SJSA1 (cell line): ENCODE results near the gene MYH7B. TPM values are rescaled to one million over a fixed set of nuclear protein-coding genes. Genes with fewer than 3 reads are reported as not detected.

ENCODE experiments used
- DNase-seq, 2 experiments: peaks; one replicate each; pipeline ENCODE4 v3.0.0-alpha.2; 2015 to 2020; ENCODE audit warnings: low spot score in 2 of 2, low read depth in 1 of 2
- H3K27ac ChIP-seq: fragments of 250-450 bp; sonication (Bioruptor Pico); 2 replicates; pipeline ENCODE4 v1.5.1; 2020; ENCODE audit warnings: mild to moderate bottlenecking, moderate library complexity
- H3K27me3 ChIP-seq: fragments of 250-450 bp; sonication (Bioruptor Pico); replicated peaks from 2 replicates; pipeline ENCODE4 v1.5.1; 2020; ENCODE audit warnings: mild to moderate bottlenecking, moderate library complexity
- H3K36me3 ChIP-seq: fragments of 250-450 bp; sonication (Bioruptor Pico); 2 replicates; pipeline ENCODE4 v1.5.1; 2020; ENCODE audit warnings: mild to moderate bottlenecking
- H3K4me1 ChIP-seq: fragments of 250-450 bp; sonication (Bioruptor Pico); replicated peaks from 2 replicates; pipeline ENCODE4 v1.6.1; 2021; ENCODE audit warnings: mild to moderate bottlenecking
- H3K4me3 ChIP-seq: fragments of 250-450 bp; sonication (Bioruptor Pico); 2 replicates; pipeline ENCODE4 v1.5.1; 2020; ENCODE audit warnings: mild to moderate bottlenecking
- H3K9me3 ChIP-seq: fragments of 250-450 bp; sonication (Bioruptor Pico); replicated peaks from 2 replicates; pipeline ENCODE4 v1.5.1; 2020; ENCODE audit warnings: mild to moderate bottlenecking
- total RNA-seq: library from RNA; depleted of rRNA; stranded (reverse); fragments of >200 nt; shearing (Covaris generic); gene quantifications from 2 replicates; pipeline ENCODE4 v1.2.3, GENCODE V29; 2014

Gene MYH7B
- total RNA-seq, 1 experiment from 2014 or later: not detected

DNA sequence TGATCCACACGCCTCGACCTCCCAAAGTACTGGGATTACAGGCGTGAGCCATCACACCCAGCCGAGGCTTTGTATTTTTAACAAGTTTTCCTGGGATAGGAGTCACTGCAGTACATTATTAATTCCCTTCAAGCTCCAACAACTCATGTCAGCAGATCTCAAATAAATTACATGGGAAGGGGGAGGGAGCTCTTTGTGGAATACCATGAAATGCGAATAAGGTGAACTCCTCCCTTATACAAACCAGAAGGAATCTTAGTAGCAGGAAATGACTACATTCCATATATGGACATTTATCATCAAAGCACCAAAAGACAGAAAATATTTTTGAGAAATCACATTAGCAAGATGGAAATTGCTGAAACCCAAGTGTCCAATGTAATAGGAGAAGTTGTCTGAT, 3.0 kb upstream of the MYH7B start:
- Histone ChIP-seq H3K4me1 (peaks cover 10% of the 10 kb centered on the region), H3K27me3 (no peaks in the 10 kb centered on the region), H3K27ac (no peak overlapping the region), H3K9me3 (no peaks in the 10 kb centered on the region), H3K4me3 (no peak overlapping the region), H3K36me3 (peaks cover 26% of the 10 kb centered on the region)
- DNase-seq: no peak

DNA sequence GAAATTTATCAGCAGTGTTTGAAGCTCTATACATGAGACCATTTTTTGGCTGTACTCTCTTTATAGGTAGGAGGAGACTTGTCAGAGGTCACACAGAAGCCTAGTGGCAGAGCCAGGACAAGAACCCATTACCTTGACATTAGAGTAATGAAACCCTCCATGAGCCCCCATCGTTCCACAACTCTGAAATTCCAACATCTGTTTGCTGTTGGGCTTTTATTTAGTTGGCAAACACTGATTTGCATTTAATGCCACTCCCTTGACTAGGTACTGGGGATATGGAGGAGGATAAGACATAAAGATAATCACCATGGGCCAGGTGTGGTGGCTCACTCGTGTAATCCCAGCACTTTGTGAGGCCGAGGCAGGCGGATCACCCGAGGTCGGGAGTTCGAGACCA, 1.7 kb upstream of the MYH7B start:
- Histone ChIP-seq H3K4me1 (peaks cover 10% of the 10 kb centered on the region), H3K27ac (no peak overlapping the region), H3K36me3 (peaks cover 26% of the 10 kb centered on the region), H3K9me3 (no peaks in the 10 kb centered on the region), H3K27me3 (no peaks in the 10 kb centered on the region), H3K4me3 (no peak overlapping the region)
- no peak for DNase-seq

DNA sequence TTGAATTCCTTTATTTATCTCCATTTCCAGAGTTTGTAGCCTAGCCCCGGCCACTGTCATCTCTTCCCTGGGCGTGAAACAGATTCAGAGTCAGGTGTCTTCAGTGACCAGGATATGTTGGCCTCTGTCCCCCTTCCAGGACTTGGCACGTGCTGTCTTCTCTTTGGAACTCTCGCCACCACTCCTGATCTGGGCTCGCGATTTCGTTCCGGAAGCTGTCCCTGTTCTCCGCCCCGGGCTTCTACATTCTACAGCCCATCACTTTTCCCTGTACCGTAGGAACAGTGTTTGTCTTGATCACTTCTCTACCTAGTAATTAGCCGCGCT, 801 bp upstream of the MYH7B start:
- H3K27me3 ChIP-seq: no peaks in the 10 kb centered on the region
- H3K36me3 ChIP-seq: peaks cover 20% of the 10 kb centered on the region
- H3K4me3 ChIP-seq: peak overlapping the region; percentile 58
- peak overlapping the region; percentile 81 for H3K27ac ChIP-seq
- H3K9me3 ChIP-seq: no peaks in the 10 kb centered on the region
- H3K4me1 ChIP-seq: peaks cover 10% of the 10 kb centered on the region
- DNase-seq: no peak

DNA sequence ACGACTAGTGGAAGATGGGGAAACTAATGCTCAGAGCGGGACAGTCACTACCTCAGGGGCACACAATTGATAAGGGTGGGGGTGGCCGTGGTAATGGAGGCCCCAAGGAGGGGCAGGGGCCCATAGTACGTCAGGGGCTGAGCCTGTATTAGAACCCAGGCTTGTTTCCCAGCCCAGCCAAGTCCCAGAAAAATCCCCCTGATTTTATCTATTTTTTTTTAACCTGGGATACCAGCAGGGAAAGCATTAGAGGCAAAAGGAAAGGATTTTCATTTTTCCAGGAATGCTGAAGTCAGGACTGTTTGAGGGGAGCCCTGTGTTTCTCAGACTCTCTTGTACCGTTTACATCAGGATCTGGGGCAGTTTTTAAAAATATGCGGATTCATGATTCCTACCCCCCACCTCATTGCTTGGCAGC, 382 bp downstream of the MYH7B start:
- Histone ChIP-seq H3K36me3 (peaks cover 11% of the 10 kb centered on the region), H3K27ac (peak overlapping the region; percentile 81), H3K9me3 (no peaks in the 10 kb centered on the region), H3K4me3 (peak overlapping the region; percentile 58), H3K4me1 (peaks cover 10% of the 10 kb centered on the region), H3K27me3 (no peaks in the 10 kb centered on the region)
- DNase-seq: no peak

DNA sequence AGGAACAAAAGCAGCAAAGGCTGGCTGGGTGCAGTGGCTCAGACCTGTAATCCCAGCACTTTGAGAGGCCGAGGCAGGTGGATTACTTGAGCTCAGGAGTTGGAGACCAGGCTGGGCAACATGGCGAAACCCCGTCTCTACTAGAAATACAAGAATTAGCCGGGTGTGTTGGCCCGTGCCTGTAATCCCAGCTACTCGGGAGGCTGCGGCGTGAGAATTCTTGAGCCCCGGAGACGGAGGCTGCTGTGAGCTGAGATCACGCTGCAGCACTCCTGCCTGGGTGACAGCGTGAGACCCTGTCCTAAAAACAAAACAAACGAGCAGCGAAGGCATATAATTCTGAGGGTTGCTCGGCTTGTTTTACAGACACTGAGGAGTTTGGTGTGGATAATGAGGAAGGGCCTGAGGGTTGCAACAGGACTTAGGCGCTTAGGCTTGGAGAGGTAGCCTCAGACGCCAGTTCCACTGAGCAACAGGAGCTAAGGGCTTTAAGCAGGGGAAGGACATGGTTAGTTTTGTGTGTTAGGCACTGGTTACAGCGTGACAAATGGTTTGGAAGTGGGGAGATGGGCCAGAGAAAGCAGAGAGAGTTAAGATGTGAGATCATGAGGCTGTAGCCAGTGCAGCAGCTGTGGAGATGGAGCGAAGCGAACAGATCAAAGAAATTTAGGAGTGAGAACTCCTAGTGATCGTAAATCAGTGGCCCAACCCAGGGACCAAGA, 1.2 kb downstream of the MYH7B start:
- H3K27ac ChIP-seq: no peak overlapping the region
- no peaks in the 10 kb centered on the region for H3K9me3 ChIP-seq
- no peak overlapping the region for H3K4me3 ChIP-seq
- 0 out of 2 replicates have a peak, but pooled peaks cover 2% of the 10 kb centered on the region for H3K36me3 ChIP-seq
- peaks cover 10% of the 10 kb centered on the region for H3K4me1 ChIP-seq
- no peaks in the 10 kb centered on the region for H3K27me3 ChIP-seq
- DNase-seq: no peak

DNA sequence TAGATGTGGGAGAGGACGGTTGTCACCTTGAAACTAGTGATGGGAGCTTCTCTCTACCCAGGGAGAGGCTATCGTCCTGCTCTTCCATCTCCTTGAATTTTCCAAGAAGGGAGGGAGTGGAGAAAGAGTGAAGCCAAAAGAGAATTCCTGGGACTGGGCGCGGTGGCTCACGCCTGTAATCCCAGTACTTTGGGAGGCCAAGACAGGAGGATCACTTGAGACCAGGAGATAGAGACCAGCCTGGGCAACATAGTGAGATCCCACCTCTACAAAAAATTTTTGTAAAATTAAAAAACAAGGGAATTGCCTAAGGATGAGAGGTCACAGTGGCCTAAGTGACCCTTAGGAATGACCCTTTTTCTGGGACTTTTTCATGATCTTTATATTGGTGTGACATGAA, 8.8 kb downstream of the MYH7B start:
- DNase-seq: no peak
- Histone ChIP-seq H3K27me3 (no peaks in the 10 kb centered on the region), H3K4me3 (no peak overlapping the region), H3K4me1 (peaks cover 6% of the 10 kb centered on the region), H3K27ac (no peak overlapping the region), H3K9me3 (no peaks in the 10 kb centered on the region), H3K36me3 (no peaks in the 10 kb centered on the region)

DNA sequence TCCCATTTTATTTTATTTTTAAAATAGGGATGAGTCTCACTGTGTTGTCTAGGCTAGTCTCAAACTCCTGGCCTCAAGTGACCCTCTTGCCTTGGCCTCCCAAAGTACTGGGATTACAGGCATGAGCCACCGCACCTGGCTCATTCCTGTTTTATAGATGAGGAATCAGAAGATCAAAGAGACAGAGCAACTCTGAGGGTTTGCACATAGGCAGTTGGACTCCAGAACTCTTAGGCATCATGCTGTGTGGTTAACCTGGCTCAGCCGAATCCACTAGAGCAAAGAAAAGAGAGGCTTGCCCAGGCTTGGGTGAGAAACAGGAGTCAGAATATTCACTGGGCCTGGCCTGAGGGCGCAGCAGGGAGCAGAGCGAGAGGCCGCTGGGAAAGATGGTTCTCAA, 9.4 kb downstream of the MYH7B start:
- no peaks in the 10 kb centered on the region for H3K27me3 ChIP-seq
- no peaks in the 10 kb centered on the region for H3K9me3 ChIP-seq
- no peak for DNase-seq
- peaks cover 6% of the 10 kb centered on the region for H3K4me1 ChIP-seq
- H3K36me3 ChIP-seq: no peaks in the 10 kb centered on the region
- H3K4me3 ChIP-seq: no peak overlapping the region
- H3K27ac ChIP-seq: no peak overlapping the region

DNA sequence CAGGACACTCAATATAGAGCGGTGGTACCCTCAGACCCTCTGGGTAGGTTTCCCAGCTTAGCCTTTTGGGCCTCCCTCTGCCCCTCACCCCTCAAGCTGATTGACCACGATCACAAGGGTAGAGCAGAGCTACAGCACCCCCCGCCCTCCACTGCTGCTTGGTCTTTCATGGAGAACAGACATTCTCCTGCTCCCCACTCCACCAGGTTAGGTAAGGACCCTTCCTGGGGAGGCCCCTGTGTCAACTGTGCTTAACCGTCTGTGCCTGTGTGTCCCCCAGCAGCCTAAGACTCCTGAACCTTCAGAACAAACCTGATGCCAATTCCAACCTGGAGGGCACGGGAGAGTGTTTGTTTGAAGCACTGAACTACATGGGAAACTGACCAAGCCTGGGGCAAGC, 11.8 kb downstream of the MYH7B start:
- DNase-seq: no peak
- Histone ChIP-seq H3K4me3 (no peak overlapping the region), H3K27me3 (no peaks in the 10 kb centered on the region), H3K4me1 (peaks cover 6% of the 10 kb centered on the region), H3K9me3 (no peaks in the 10 kb centered on the region), H3K36me3 (no peaks in the 10 kb centered on the region), H3K27ac (no peak overlapping the region)

DNA sequence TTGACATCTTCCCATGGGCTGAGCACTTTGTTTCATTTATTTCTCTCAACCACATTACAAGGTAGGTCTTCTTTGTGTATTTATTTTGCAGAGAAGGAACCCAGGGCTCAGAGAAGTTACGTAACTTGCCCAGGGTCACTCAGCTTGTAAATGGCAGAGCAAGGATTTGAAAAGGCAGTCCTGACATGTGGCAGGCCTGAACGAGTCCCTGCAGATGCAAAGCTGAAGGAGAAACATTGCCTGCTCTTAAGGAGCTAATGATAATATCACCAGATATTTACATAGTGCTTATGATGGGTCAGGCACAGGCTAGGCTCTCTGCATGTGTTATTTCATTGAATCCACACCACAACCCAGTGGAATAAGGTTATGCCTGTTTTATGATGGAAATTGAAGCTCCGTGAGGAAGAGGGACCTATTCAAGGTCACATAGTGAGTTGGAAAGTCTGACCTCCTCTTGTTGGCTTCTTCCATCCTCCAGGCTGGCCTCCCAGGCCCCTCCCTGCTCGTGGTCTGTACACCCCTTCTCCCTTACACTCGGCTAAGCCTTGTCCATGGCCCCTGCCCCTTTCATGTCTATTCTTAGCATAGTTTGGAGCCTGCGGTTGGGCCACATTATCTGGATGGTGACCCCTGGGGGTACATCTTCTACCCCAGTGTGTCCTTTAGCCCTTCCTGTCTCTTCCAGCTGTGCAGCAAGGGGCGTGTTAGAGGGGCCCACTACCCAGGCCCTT, 12.5 kb downstream of the MYH7B start:
- Histone ChIP-seq H3K9me3 (no peaks in the 10 kb centered on the region), H3K36me3 (no peaks in the 10 kb centered on the region), H3K4me3 (no peak overlapping the region), H3K4me1 (peaks cover 6% of the 10 kb centered on the region), H3K27ac (no peak overlapping the region), H3K27me3 (no peaks in the 10 kb centered on the region)
- DNase-seq: no peak

DNA sequence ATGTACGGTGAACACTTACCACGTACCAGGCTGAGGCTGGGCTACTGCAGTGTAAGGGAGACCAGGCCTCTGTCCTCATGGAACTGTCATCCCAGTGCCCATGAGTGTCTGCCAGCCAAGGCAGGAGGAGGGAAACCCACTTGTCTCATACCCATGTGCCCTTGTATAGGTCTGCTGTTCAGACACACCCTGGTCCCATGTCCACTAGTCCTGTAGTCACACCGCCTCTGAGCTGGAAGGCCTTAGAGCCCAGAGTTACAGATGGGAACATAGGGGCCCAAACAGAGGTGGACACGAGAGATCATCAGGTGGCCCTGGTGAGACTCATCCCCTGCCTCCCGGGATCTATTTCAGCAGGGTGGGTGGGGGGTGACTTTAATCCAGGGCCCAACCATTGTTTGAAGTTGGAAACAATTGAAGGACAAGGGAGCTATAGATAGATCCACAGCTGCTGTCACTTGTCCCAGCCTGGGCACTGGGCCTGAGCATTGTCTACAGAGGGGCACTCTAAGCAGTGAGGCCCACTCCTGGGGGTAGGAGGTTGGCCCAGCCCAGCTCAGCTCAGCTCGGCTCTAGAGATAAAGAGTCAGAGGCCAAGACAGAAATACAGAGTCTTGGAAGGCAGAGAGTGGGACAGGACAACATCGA, 14.6 kb downstream of the MYH7B start:
- H3K4me3 ChIP-seq: no peak overlapping the region
- no peaks in the 10 kb centered on the region for H3K9me3 ChIP-seq
- H3K36me3 ChIP-seq: no peaks in the 10 kb centered on the region
- no peaks in the 10 kb centered on the region for H3K27me3 ChIP-seq
- H3K27ac ChIP-seq: no peak overlapping the region
- no peaks in the 10 kb centered on the region for H3K4me1 ChIP-seq
- DNase-seq: no peak

DNA sequence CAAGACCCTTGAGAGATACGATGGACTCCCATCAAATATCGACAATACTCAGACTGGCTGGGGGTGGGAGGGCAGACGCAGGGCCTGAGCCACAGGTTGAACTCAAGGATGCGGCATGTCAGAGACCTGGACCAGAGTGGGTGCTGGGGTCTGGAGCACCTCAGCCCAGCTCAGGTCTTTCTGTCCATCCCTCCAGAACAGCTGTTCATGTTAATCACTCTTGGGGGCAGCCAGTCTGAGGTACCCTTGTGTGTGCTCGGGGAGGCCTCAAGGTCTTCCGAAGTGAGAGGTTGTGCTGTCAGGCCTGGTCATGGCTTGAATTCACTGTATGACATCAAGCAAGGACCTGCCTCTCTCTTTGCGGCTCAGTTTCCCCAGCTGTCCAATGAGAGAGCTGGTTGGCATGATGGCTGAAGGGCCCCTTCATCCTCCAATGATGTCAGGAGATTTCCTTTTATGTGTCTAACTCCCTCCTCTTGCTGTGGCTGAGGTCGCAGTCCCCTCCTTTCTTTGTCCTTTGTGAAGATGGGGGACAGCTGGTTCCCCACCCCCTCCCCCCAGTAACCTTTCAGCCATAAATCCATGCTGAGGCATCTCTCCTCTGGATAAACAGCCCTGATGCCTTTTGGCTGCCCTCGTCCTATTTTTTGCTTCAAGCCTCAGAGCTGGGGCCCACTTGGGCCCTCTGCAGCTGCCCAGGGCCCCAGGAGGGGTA, 15.3 kb downstream of the MYH7B start:
- H3K9me3 ChIP-seq: no peaks in the 10 kb centered on the region
- no peaks in the 10 kb centered on the region for H3K36me3 ChIP-seq
- H3K27me3 ChIP-seq: no peaks in the 10 kb centered on the region
- no peak overlapping the region for H3K4me3 ChIP-seq
- H3K4me1 ChIP-seq: no peaks in the 10 kb centered on the region
- DNase-seq: no peak
- H3K27ac ChIP-seq: no peak overlapping the region

DNA sequence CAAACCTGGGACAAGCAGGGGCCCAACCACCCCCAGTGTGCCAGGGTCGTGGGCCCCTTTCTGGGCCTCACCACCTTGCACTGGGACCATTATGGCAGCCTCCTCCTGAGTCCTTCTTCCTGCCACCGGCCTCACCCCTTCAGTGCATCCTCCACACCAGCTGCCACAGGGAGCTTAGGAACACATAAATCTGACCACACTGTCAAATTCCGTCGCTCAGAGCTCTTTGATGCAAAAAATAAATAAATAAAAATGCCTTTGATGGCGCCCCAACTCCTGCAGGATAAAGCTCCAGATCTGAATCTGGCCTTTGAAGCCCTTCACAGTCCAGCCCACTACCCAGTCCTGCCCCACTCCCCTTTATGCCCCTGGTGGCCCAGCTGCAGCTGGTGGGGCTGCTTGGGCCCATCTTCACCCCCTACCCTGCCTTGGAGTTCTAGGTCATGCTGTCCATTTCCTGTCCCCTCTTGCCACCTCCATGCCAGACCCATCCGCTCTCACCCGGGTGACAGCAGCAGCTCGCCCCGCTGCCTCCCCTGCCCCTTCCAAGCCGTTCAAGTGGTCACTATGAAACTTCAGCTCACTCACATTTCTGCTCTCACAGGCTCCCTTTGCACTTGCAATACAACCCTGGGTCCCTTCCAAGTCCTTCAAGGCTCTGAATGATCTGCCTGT, 16.0 kb downstream of the MYH7B start:
- no peaks in the 10 kb centered on the region for H3K27me3 ChIP-seq
- no peaks in the 10 kb centered on the region for H3K36me3 ChIP-seq
- H3K27ac ChIP-seq: no peak overlapping the region
- no peaks in the 10 kb centered on the region for H3K4me1 ChIP-seq
- no peak for DNase-seq
- H3K4me3 ChIP-seq: no peak overlapping the region
- H3K9me3 ChIP-seq: no peaks in the 10 kb centered on the region

DNA sequence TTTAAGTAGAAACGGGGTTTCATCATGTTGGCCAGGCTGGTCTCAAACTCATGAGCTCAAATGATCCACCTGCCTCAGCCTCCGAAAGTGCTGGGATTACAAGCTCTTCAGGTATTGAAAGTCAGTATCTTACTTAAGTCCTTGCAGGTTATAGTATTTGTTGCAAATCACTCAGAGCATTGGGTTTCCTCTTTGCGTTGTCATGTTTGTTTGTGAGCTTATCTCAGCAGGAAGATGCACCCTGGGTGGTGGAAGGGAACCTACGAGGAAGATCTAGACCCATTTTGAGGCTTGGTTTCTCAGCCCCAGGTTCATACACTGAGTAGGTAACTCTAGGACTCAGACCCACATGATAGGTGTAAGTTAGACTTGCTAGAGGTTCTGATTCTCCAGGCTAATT, 18.6 kb downstream of the MYH7B start:
- Histone ChIP-seq H3K36me3 (no peaks in the 10 kb centered on the region), H3K4me1 (peaks cover 5% of the 10 kb centered on the region), H3K27ac (no peak overlapping the region), H3K27me3 (no peaks in the 10 kb centered on the region), H3K4me3 (no peak overlapping the region), H3K9me3 (no peaks in the 10 kb centered on the region)
- DNase-seq: no peak
